Measurements from ENCODE around the gene CTRB1. TPM values are rescaled to one million over a fixed set of nuclear protein-coding genes. Genes with fewer than 3 reads are reported as not detected.
"Not testable (repeated sequence)": the region's sequence is repeated elsewhere in the genome, so short reads cannot be mapped to it uniquely, and the experiment has no call there.

CTRB1 gene
- polyA plus RNA-seq, 3 donors from 2014 or later = not detected

DNA sequence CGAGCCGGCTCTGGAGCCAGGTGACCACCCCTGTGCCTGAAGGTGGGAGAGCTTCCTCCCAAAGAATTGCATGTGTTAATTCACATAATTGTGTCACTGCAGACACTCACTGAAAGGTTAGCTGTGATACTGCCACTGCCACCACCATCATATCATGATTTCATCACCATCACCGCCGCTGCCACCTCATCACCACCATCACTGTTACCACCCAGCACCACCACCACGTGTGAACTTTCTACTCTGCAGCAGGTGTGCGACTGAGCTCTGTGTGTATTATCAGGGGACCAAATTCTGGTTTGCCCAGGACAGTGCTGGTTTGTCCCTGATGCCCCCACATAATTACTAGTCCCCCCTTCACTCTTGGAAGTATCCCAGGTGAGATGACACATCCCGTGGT lies 17.4 kb downstream of the CTRB1 start:
- Mint-ChIP-seq H3K27ac (peak overlapping the region in 2 of 6 donors; percentile 3 to 78), H3K4me3 (no peak overlapping the region), H3K36me3 (no peaks in the 10 kb centered on the region), H3K27me3 (ENCODE audit: low read depth in 3 of 3) (peaks cover 3 to 14% (median 12%) of the 10 kb centered on the region in 3 donors), H3K4me1 (peaks cover 9 to 14% of the 10 kb centered on the region in 2 donors), H3K9me3 (no peaks in the 10 kb centered on the region)
- peak; percentile 24 to 41 (median 41) for DNase-seq

DNA sequence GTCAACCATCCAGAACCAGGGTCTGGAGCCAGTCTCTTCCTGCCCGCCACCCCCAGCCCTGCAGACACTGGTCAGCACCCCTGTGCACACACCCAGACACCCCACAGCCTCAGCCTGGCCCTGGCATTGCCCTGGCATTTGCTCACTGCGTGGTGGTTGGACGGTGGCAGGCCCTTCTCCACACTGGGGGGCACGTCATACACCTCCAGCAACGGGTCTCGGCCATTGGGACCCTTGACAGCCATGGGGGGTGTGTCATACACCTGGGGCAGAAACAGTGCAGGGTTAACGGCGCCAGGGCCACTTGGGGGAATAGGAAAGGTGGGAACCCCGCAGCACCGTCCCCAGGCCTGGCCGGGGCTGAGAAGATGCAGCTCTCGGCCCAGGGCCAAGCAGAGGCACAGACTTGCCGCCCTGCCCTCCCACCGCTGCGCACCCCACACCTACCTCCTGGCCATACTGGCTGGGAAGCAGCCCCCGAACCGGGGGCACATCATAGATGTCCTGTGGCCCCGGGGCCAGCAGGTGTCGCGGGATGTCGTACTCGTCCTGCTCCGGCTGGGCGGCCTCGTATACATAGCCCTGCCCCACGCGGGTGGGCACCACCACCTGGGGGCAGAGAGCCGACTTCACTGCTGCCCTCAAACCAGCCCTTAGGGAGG lies 18.1 kb downstream of the CTRB1 start:
- peaks cover 3 to 12% (median 11%) of the 10 kb centered on the region in 3 donors for H3K27me3 Mint-ChIP-seq (ENCODE audit: low read depth in 3 of 3)
- no peak overlapping the region for H3K4me3 Mint-ChIP-seq

DNA sequence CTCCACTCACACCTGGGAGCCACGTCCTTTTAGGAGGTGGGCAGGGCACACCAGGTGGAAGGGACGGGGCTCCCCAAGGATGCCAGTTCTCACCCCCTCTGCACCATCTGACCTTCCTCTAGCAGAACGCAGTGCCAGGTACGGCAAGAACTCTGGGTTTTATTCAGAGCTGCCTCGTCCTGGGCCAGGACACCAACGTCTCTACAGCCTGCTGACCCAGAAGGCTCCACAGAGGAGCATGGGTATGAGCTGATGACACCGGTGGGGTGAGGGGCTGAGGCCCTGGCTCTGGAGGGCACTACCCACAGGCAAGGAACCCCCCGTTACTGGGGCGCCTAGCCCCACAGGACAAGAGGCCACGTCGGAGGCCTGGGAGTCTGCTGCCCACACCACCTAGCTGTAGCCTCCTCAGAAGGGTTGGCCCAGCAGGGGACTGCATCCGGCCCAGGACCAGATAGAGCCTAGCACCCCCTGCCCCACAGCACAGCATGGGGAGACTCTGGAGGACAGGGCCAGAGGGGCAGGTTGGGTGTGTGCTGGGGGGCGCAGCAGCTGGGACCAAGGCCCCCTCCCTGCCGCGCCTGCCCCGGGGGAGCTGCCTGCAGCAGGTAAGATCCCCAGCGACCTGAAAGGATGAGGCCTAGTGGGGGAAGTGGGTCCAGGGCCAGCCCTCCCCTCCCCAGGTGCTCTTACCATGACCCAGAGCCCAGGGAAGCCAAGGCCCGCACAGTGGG lies 18.8 kb downstream of the CTRB1 start:
- Mint-ChIP-seq H3K27me3 (ENCODE audit: low read depth in 3 of 3) (peaks cover 3 to 12% (median 7%) of the 10 kb centered on the region in 3 donors), H3K36me3 (no peaks in the 10 kb centered on the region), H3K9me3 (no peaks in the 10 kb centered on the region), H3K4me1 (peaks cover 9 to 14% of the 10 kb centered on the region in 2 donors), H3K27ac (no peak overlapping the region), H3K4me3 (no peak overlapping the region)
- DNase-seq = no peak

More for the DNA sequence above, 18.1 kb downstream of the CTRB1 start:
- H3K9me3 Mint-ChIP-seq = no peaks in the 10 kb centered on the region
- H3K4me1 Mint-ChIP-seq = peaks cover 9 to 14% of the 10 kb centered on the region in 2 donors
- DNase-seq = no peak
- H3K36me3 Mint-ChIP-seq = no peaks in the 10 kb centered on the region
- H3K27ac Mint-ChIP-seq = no peak overlapping the region

DNA sequence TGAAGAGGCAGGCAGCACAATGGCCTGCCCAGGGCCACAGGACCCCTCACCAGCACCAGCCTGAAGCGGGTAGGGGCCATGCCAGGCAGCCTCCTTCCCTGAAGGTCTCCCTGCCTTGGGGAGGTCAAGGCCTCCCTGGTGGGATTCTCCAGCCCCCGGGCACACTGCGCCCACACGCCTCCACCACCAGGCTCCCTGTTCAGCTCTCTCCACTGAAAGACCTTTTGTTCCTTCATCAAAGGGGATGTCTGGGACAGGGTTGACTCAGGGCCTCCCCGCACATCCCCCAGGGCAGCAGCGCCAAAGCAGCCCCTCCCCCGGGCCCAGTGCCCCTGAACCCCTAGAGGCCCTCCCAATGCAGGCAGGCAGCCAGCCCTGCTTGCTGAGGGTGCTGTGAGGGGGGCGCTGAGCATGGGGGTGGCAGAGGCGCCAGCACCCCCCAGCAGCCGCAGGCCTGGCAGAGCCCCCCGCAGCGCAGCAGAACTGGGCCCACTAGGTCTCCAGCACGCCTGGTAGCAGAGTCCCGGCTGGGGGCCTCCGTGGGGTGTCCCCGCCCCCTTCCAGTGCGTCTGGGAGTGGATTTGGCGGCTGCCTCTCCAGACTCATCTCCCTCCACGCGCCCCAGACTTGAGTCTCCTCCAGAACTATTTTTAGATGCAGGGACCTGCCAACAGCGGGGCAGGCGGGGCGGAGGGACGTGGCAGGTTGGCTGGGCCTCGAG lies 19.5 kb downstream of the CTRB1 start:
- no peak for DNase-seq
- peaks cover 3 to 14% (median 7%) of the 10 kb centered on the region in 3 donors for H3K27me3 Mint-ChIP-seq (ENCODE audit: low read depth in 3 of 3)
- H3K36me3 Mint-ChIP-seq = no peaks in the 10 kb centered on the region
- H3K4me3 Mint-ChIP-seq = no peak overlapping the region
- no peaks in the 10 kb centered on the region for H3K9me3 Mint-ChIP-seq
- peaks cover 9 to 14% of the 10 kb centered on the region in 2 donors for H3K4me1 Mint-ChIP-seq
- H3K27ac Mint-ChIP-seq = no peak overlapping the region

DNA sequence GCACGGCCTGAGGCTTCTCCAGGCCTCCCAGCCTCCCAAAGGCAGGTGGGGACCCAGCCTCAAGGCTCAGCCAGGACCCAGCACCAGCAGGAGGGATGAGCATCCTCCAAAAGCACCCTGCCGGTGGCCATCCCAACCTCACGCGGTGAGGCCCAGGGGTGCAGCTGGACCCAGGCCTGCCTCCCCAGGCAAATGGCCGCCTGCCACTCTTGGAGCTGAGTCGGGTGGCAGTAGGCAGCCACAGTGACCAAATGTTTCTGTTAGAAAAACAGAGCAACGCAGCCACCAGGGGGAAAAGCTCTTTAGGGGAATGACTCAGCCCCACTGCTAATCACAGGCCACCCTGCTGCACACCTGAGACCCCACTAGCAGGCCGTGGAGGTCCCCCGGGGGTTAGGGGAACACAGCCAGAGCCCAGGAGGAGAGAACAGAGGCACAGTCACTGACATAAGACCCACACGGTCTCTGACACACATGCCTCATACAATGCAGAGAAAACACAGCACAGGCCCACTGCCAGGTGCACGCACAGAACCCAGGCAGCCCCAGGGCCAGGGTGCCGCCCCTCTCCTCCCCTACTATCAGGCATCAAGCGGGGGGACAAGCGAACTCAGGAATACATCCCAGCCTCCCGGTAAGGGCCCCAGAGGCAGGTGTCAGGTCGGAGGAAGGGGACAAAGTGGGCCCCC lies 20.2 kb downstream of the CTRB1 start:
- no peaks in the 10 kb centered on the region for H3K36me3 Mint-ChIP-seq
- peaks cover 3 to 14% (median 7%) of the 10 kb centered on the region in 3 donors for H3K27me3 Mint-ChIP-seq (ENCODE audit: low read depth in 3 of 3)
- no peak overlapping the region for H3K27ac Mint-ChIP-seq
- no peak overlapping the region for H3K4me3 Mint-ChIP-seq
- peaks cover 8 to 11% of the 10 kb centered on the region in 2 donors for H3K4me1 Mint-ChIP-seq
- DNase-seq = no peak
- no peaks in the 10 kb centered on the region for H3K9me3 Mint-ChIP-seq

DNA sequence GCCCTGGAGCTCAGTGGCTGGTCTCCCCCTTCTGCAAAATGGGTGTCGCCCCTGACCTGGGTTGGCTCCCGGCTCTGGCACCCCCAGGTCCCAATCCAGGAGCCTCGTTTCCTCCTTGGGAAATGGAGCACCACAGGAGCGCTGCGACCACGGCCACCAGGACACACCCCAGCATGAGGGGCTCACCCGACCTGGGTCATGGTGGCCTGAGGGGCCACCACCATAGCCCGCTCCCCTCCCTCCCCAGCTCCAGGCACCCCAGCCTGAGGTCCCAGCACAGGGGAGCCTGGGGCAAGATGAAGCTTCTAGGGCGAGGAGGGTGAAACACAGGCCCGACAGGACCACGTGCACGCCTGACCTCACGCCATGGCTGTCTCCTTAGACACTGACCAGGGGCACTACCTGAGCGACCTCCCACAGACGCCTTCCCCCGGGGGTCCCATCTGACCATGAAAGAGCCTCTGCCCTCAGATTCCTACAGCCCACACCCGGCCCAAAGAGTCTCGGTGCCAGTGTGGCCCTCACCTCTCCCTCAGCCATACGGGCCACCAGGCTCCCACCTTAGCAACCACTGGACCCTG lies 20.8 kb downstream of the CTRB1 start:
- peaks cover 8 to 9% of the 10 kb centered on the region in 2 donors for H3K4me1 Mint-ChIP-seq
- no peaks in the 10 kb centered on the region for H3K9me3 Mint-ChIP-seq
- no peak overlapping the region for H3K27ac Mint-ChIP-seq
- no peak overlapping the region for H3K4me3 Mint-ChIP-seq
- H3K27me3 Mint-ChIP-seq (ENCODE audit: low read depth in 3 of 3) = peaks cover 3 to 16% (median 7%) of the 10 kb centered on the region in 3 donors
- DNase-seq = no peak
- no peaks in the 10 kb centered on the region for H3K36me3 Mint-ChIP-seq

DNA sequence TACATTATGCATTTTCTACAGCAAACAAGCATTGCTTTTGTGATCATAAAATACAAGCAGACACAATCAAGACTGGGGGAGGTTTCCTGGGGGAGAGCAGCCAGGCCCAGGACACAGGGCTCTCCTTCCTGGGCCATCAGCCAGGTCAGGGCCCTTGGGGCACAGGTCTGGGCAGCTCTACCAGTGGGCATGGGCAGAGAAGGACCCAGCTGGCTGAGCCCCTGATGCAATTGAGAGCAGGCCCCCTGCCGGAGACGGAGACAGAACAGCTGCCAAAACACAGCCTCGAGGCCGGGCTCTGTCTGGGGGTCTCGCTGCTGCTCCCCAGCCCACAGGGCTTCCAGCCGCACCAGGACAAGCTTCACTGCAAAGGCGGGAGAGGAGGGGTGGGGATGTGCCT lies 21.8 kb downstream of the CTRB1 start:
- not testable (repeated sequence) for H3K36me3 Mint-ChIP-seq, H3K27ac Mint-ChIP-seq, DNase-seq, H3K4me3 Mint-ChIP-seq, H3K9me3 Mint-ChIP-seq, H3K4me1 Mint-ChIP-seq
- peaks cover 3 to 18% (median 7%) of the 10 kb centered on the region in 3 donors for H3K27me3 Mint-ChIP-seq (ENCODE audit: low read depth in 3 of 3)

DNA sequence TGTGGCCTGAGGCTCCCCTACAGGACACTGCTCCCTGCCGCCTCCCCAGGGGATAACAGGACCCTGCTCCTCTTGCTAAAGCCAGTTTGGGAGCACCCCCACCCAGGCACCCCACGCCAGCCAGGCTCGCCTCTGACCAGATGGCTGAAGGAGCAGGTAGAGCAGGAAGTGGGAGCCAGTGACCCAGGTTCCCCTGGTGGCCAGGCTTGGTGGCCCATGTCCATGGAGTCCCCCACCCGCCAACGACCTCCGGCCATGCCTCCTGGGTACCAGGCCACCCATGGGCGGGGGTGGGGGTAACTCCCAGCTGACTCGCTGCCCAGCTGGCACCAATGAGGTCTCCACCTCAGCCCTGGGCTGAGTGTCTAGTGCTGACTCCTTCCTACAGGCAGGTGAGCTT lies 22.6 kb downstream of the CTRB1 start:
- Mint-ChIP-seq H3K36me3 (no peaks in the 10 kb centered on the region), H3K27ac (no peak overlapping the region)

DNA sequence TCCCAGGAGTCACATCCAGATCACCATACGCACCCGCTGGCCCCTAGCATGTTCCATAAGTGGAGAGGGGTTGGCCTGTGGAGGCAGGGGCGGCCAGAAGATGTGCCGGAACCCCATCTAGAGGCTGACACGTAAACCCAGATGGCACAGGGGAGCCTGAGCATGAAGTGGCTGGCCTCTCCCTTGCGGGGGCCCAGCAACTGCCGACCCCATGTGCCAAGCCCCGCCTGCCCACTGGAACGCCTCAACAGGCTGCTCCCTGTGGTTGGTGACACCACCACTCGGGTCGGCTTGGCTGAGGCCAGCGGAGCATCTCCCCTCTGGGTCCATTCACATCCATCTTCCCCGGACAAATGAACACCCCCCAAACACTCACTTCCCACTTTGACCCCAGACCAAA lies 23.2 kb downstream of the CTRB1 start:
- Mint-ChIP-seq H3K27me3 (ENCODE audit: low read depth in 3 of 3) (peaks cover 4 to 13% (median 7%) of the 10 kb centered on the region in 3 donors), H3K4me3 (no peak overlapping the region)

More for the DNA sequence above, 22.6 kb downstream of the CTRB1 start:
- Mint-ChIP-seq H3K4me1 (peaks cover under 1 to 2% of the 10 kb centered on the region in 2 donors), H3K27me3 (ENCODE audit: low read depth in 3 of 3) (peaks cover 3 to 13% (median 4%) of the 10 kb centered on the region in 3 donors), H3K9me3 (no peaks in the 10 kb centered on the region), H3K4me3 (no peak overlapping the region)
- no peak for DNase-seq

DNA sequence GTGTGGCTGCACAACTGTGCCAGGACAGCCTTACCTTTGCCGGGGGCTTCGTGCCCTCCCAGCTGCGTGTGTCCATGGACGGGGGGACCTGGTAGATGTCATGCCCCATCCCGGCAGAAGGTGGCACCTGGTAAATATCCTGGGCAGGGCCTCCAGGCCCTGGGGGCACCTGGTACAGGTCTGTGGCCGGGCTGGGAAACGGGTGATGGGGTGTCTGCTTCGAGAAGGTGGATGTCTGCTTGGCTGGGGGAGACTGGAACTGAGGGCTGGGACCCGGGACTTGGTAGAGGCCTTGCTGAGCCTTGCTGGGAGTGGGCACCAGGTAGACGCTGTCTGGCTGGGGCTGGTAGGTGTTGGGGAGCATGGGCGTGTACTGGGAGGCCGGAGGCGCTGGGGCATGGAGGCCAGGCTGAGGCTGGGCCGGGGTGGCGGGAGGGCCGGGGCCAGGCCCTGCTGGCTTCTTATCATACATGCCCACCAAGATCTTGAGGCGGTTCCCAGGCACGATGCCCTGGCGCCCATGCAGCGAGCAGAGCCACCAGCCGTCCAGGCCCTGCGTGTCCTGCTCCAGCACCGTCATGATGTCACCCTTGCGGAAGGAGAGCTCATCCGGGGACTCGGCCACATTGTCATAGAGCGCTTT lies 23.8 kb downstream of the CTRB1 start:
- not testable (repeated sequence) for H3K4me1 Mint-ChIP-seq, H3K36me3 Mint-ChIP-seq, H3K4me3 Mint-ChIP-seq, DNase-seq, H3K27ac Mint-ChIP-seq, H3K9me3 Mint-ChIP-seq
- H3K27me3 Mint-ChIP-seq (ENCODE audit: low read depth in 3 of 3) = peaks cover 5 to 14% (median 5%) of the 10 kb centered on the region in 3 donors

More for the DNA sequence above, 23.2 kb downstream of the CTRB1 start:
- no peaks in the 10 kb centered on the region for H3K9me3 Mint-ChIP-seq
- DNase-seq = no peak
- H3K36me3 Mint-ChIP-seq = no peaks in the 10 kb centered on the region
- H3K27ac Mint-ChIP-seq = no peak overlapping the region
- H3K4me1 Mint-ChIP-seq = no peaks in the 10 kb centered on the region

DNA sequence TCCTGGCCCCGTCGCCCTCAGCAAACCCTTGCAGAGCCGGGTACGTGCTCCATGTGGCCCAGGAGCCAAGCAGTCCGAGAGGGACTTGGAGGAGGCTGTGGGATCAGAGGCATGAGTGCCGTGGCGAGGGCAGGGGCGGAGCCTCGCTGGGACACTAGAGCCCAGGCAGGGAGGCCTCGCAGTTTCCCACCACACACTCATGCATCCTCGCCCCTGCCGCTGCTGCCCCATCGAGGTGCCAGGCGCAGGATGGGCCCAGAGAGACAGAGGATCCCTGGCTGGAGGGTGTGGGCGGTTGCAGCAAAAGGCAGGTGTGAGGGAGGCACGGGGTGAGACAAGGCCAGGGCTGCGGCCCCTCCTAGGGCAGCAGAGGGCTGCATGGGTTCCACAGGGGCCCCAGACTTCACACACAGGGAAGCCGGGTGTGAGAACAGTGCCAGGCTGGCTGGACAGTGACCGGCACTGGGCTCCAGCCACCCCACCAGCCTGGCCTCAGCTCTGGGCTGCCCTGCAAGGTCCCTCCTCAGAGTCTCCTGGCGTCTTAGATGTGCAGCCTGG lies 25.0 kb downstream of the CTRB1 start:
- Mint-ChIP-seq H3K36me3 (no peaks in the 10 kb centered on the region), H3K4me1 (no peaks in the 10 kb centered on the region), H3K27ac (no peak overlapping the region), H3K27me3 (ENCODE audit: low read depth in 3 of 3) (peaks cover 5 to 16% (median 5%) of the 10 kb centered on the region in 3 donors), H3K4me3 (no peak overlapping the region), H3K9me3 (no peaks in the 10 kb centered on the region)
- no peak for DNase-seq

DNA sequence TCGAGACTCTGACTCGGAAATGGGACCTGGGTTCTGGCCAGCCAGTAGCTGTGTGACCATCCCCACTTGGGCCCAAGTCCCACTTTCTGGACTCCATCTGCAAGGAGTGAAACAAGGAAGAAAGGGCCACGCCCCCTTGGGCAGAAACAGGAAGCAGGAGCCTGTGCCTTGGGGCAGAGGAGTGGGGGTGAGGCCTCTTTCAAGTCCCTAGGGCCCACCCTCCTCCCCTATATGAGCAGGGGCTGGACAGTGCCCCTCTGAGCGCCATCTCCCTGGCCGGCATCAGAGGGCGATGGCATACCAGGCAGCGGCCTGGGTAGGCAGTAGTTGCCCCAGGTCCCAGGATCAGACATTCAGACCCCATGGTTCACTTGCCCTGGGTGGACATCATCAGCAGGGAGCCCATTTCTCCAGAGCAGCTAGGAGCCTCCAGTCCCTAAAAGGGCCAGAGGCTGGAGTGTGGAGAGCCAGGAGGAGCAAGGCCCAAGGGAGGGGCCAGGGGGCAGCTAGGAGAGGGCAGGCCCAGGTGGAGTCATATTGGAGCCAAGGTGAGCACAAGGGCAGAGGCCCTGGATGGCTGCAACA lies 25.5 kb downstream of the CTRB1 start:
- Mint-ChIP-seq H3K36me3 (no peaks in the 10 kb centered on the region), H3K27me3 (ENCODE audit: low read depth in 3 of 3) (peaks cover 5 to 16% (median 5%) of the 10 kb centered on the region in 3 donors), H3K4me3 (no peak overlapping the region), H3K4me1 (no peaks in the 10 kb centered on the region), H3K27ac (peak overlapping the region in 1 of 6 donors; percentile 49), H3K9me3 (no peaks in the 10 kb centered on the region)
- DNase-seq = no peak
